SU-DHL-6 (cell line): Measurements from ENCODE around the gene LOXL4.

Source experiments
- H2AFZ ChIP-seq: fragments of 200-600 bp; sonication (generic); 2 replicates; pipeline ENCODE4 v1.6.1; 2014; ENCODE audit warnings: low read depth, mild to moderate bottlenecking, moderate library complexity, mixed read lengths, antibody characterized with exemption, low read length; ENCODE audit not compliant: severe bottlenecking
- H3F3A ChIP-seq: fragments of 200-600 bp; shearing (Covaris generic); 2 replicates; pipeline ENCODE4 v1.6.0; 2016; ENCODE audit warnings: antibody characterized with exemption, mild to moderate bottlenecking; ENCODE audit not compliant: insufficient read depth
- H3K27ac ChIP-seq: fragments of 200-600 bp; sonication (generic); 2 replicates; pipeline ENCODE4 v1.5.1; 2016; ENCODE audit warnings: low read depth, mild to moderate bottlenecking, low read length, moderate library complexity, mixed read lengths
- H3K27me3 ChIP-seq: fragments of 200-600 bp; sonication (generic), shearing (Covaris generic); 2 replicates; pipeline ENCODE4 v1.6.0; 2014; ENCODE audit warnings: mild to moderate bottlenecking, low read length
- H3K36me3 ChIP-seq: fragments of 200-600 bp; sonication (generic); 2 replicates; pipeline ENCODE4 v1.6.1; 2014; ENCODE audit warnings: mild to moderate bottlenecking, low read length, mixed read lengths
- H3K4me2 ChIP-seq: fragments of 300-600, 200-600 bp; shearing (Covaris generic), sonication (generic); 2 replicates; pipeline ENCODE4 v1.6.0; 2014; ENCODE audit warnings: low read length, low read depth, mild to moderate bottlenecking; ENCODE audit not compliant: poor library complexity, severe bottlenecking
- H3K4me3 ChIP-seq: fragments of 200-600 bp; sonication (generic); 2 replicates; pipeline ENCODE4 v1.5.1; 2014; ENCODE audit warnings: antibody characterized with exemption, low read length, mild to moderate bottlenecking, mixed read lengths; ENCODE audit not compliant: insufficient read depth, poor library complexity, severe bottlenecking
- H3K79me2 ChIP-seq: fragments of 200-600 bp; sonication (generic); 2 replicates; pipeline ENCODE4 v1.6.1; 2014; ENCODE audit warnings: mild to moderate bottlenecking, low read length, moderate library complexity; ENCODE audit not compliant: insufficient read depth
- H3K9ac ChIP-seq: fragments of 200-600 bp; sonication (generic); 2 replicates; pipeline ENCODE4 v1.7.0; 2014; ENCODE audit warnings: mild to moderate bottlenecking, low read length
- H3K9me2 ChIP-seq: fragments of 200-600 bp; sonication (generic); replicated peaks from 2 replicates; pipeline ENCODE4 v1.6.1; 2014; ENCODE audit warnings: low read length; ENCODE audit not compliant: insufficient read depth
- H3K9me3 ChIP-seq: fragments of 200-600 bp; sonication (generic); 2 replicates; pipeline ENCODE4 v1.6.1; 2014; ENCODE audit warnings: low read length, mixed read lengths; ENCODE audit not compliant: insufficient read depth
- H4K20me1 ChIP-seq: fragments of 200-600 bp; sonication (generic); 2 replicates; pipeline ENCODE4 v1.6.1; 2014; ENCODE audit warnings: low read depth, mild to moderate bottlenecking, antibody characterized with exemption, low read length, moderate library complexity, mixed read lengths
- CTCF ChIP-seq: fragments of 200-600 bp; sonication (generic); IDR thresholded peaks from one replicate; pipeline ENCODE4 v1.5.1; 2017; ENCODE audit warnings: antibody characterized with exemption, mild to moderate bottlenecking, low read length, moderate library complexity; ENCODE audit not compliant: insufficient read depth, poor library complexity, severe bottlenecking
- EZH2phosphoT487 ChIP-seq: fragments of 200-600 bp; sonication (generic), shearing (Covaris generic); conservative IDR thresholded peaks from 2 replicates; pipeline ENCODE4 v1.6.1; 2018; ENCODE audit warnings: mild to moderate bottlenecking, antibody characterized with exemption, low read length, moderate library complexity, mixed read lengths

Gene LOXL4

DNA sequence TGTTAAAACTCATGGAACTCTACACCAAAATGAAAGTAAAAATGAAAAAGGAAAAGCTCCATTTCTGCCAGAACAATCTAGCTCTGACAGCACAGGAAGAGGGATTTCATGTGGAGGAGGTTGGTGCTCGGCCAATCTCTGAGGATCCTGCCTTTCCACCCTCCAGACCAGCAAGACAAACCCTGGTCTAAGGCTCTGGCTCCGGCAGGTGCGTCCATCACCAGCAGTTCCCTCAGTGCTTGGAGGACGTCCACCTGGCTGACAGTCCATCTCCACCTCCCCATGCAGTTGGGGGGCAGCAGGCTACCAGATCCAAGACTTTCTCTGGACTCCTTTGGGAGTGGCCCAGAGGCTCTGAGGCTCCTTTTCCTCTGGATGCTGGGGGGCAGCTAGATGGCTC lies 25.0 kb upstream of the LOXL4 start:
- Histone ChIP-seq H3K27ac (no peak overlapping the region), H3F3A (no peaks in the 10 kb centered on the region), H4K20me1 (no peaks in the 10 kb centered on the region), H3K9me3 (no peaks in the 10 kb centered on the region), H2AFZ (no peak overlapping the region), H3K79me2 (no peaks in the 10 kb centered on the region), H3K4me3 (no peak overlapping the region), H3K9me2 (no peaks in the 10 kb centered on the region), H3K36me3 (no peaks in the 10 kb centered on the region), H3K9ac (no peak overlapping the region), H3K4me2 (no peak overlapping the region), H3K27me3 (no peaks in the 10 kb centered on the region)
- TF ChIP-seq EZH2phosphoT487 = no peak
- no peak for TF ChIP-seq CTCF

GRCh38 chr10:98289802-98290209 lies 21.8 kb upstream of the LOXL4 start:
- H3K27me3 ChIP-seq = no peaks in the 10 kb centered on the region
- H3K9me3 ChIP-seq = no peaks in the 10 kb centered on the region
- H3K36me3 ChIP-seq = no peaks in the 10 kb centered on the region
- H3K4me2 ChIP-seq = no peak overlapping the region
- no peaks in the 10 kb centered on the region for H3F3A ChIP-seq
- TF ChIP-seq EZH2phosphoT487 (no peak), CTCF (no peak)
- H2AFZ ChIP-seq = no peak overlapping the region
- H3K79me2 ChIP-seq = no peaks in the 10 kb centered on the region
- no peaks in the 10 kb centered on the region for H4K20me1 ChIP-seq
- no peak overlapping the region for H3K4me3 ChIP-seq
- no peak overlapping the region for H3K9ac ChIP-seq
- no peaks in the 10 kb centered on the region for H3K9me2 ChIP-seq
- H3K27ac ChIP-seq = no peak overlapping the region

DNA sequence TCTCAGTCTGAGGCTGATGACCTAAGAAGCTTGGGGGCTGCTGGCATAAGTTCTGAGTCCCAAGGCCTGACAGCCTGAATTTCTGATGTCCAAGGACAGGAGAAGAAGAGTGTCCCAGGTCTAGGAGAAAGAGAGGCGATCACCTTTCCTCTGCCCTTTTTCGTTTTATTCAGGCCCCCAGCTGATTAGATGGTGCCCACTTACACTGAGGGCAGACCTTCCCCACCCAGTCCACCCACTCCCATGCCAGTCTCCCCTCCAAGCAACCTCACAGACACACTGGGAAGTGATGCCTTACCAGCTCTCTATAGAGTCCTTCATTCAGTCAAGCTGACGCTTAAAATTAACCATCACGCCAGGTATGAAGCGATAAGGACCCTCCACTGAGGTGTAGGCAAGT lies 19.3 kb upstream of the LOXL4 start:
- Histone ChIP-seq H3K4me3 (no peak overlapping the region), H3K79me2 (no peaks in the 10 kb centered on the region), H3K9me3 (no peaks in the 10 kb centered on the region), H3F3A (no peaks in the 10 kb centered on the region), H3K9ac (no peak overlapping the region), H3K9me2 (no peaks in the 10 kb centered on the region), H3K36me3 (no peaks in the 10 kb centered on the region), H3K27me3 (no peaks in the 10 kb centered on the region), H2AFZ (no peak overlapping the region), H4K20me1 (no peaks in the 10 kb centered on the region), H3K4me2 (no peak overlapping the region), H3K27ac (no peak overlapping the region)
- TF ChIP-seq EZH2phosphoT487 (no peak), CTCF (no peak)

GRCh38 chr10:98286419-98286818 lies 18.4 kb upstream of the LOXL4 start:
- H3F3A ChIP-seq = no peaks in the 10 kb centered on the region
- no peak overlapping the region for H2AFZ ChIP-seq
- no peak overlapping the region for H3K9ac ChIP-seq
- no peaks in the 10 kb centered on the region for H3K36me3 ChIP-seq
- no peaks in the 10 kb centered on the region for H3K9me2 ChIP-seq
- no peaks in the 10 kb centered on the region for H3K79me2 ChIP-seq
- no peak overlapping the region for H3K4me2 ChIP-seq
- H3K4me3 ChIP-seq = no peak overlapping the region
- H3K9me3 ChIP-seq = no peaks in the 10 kb centered on the region
- TF ChIP-seq EZH2phosphoT487 (no peak), CTCF (no peak)
- H3K27me3 ChIP-seq = no peaks in the 10 kb centered on the region
- no peak overlapping the region for H3K27ac ChIP-seq
- H4K20me1 ChIP-seq = no peaks in the 10 kb centered on the region
